K562 (cell line): ENCODE results near the gene SLC25A40. TPM values are rescaled to one million over a fixed set of nuclear protein-coding genes. Genes with fewer than 3 reads are reported as not detected.

Experiments used
- ATAC-seq: fragments of 200-7000 bp; cut with Tn5 transposase; 3 replicates; pipeline ENCODE4 v1.9.1; 2020; ENCODE audit warnings: moderate library complexity
- BruUV-seq: library from RNA; stranded (reverse); fragments of 400-500 nt; replicated peaks from 2 replicates; lab custom pipeline; 2021; lab: Mats Ljungman, UMichigan
- CTCF ChIA-PET: fragments of 300-600 bp; formaldehyde crosslinking; extraction: SDS; loops from one replicate; lab custom pipeline; 2021; ENCODE audit warnings: low intra/inter-chr PET ratio; lab: Yijun Ruan, JAX
- POLR2A ChIA-PET: fragments of 300-600, 350-650 bp; sonication (Branson Sonifier 250); formaldehyde crosslinking; extraction: SDS; loops from one replicate; lab custom pipeline; 2021; ENCODE audit warnings: antibody characterized with exemption, inconsistent platforms; lab: Yijun Ruan, JAX
- DNase-seq, 4 experiments: peaks; one replicate each; pipeline versions ENCODE4 v3.0.0 to v3.0.0-alpha.2; 2011 to 2018; ENCODE audit warnings: low spot score in 3 of 4, mixed read lengths in 3 of 4; ENCODE audit errors: extremely low read depth in 1 of 4
- FAIRE-seq: peaks from 2 replicates; lab custom pipeline; 2011; peaks lifted over from hg19 to GRCh38; lab: Jason Lieb, UNC
- H2AFZ ChIP-seq: 2 replicates; pipeline ENCODE4 v1.6.0; 2011; ENCODE audit warnings: low read depth, low read length, control low read depth, inconsistent platforms
- H3K27ac ChIP-seq: fragments of 200-600 bp; 3 replicates; pipeline ENCODE4 v1.8.0; 2011; ENCODE audit warnings: low read depth, mild to moderate bottlenecking, control low read depth, inconsistent platforms, low read length, moderate library complexity, mixed read lengths; ENCODE audit errors: extremely low read depth
- H3K27me3 ChIP-seq, 2 experiments: fragments of 300-600 bp in 1 of 2; 2 replicates in 1 of 2; 3 replicates in 1 of 2; pipeline versions ENCODE4 v1.6.0 to v1.8.0; 2011; ENCODE audit warnings: inconsistent platforms in 2 of 2, low read length in 2 of 2, mild to moderate bottlenecking in 1 of 2, mixed read lengths in 1 of 2, moderate library complexity in 1 of 2; ENCODE audit not compliant: control insufficient read depth in 2 of 2, insufficient read depth in 2 of 2
- H3K36me3 ChIP-seq: fragments of 300-600 bp; 3 replicates; pipeline ENCODE4 v1.8.0; 2011; ENCODE audit warnings: mild to moderate bottlenecking, low read length, inconsistent platforms; ENCODE audit not compliant: control insufficient read depth, insufficient read depth
- H3K4me1 ChIP-seq, 2 experiments: fragments of 200-600 bp in 1 of 2; replicated peaks in 1 of 2; 2 replicates in 1 of 2; 3 replicates in 1 of 2; pipeline versions ENCODE4 v1.5.1 to v1.8.0; 2011; ENCODE audit warnings: inconsistent platforms in 2 of 2, low read length in 2 of 2, mild to moderate bottlenecking in 1 of 2, mixed read lengths in 1 of 2, moderate library complexity in 1 of 2; ENCODE audit not compliant: control insufficient read depth in 2 of 2, insufficient read depth in 2 of 2
- H3K4me2 ChIP-seq: 2 replicates; pipeline ENCODE4 v1.6.1; 2011; ENCODE audit warnings: low read length, control low read depth, inconsistent platforms, mixed read lengths; ENCODE audit not compliant: insufficient read depth
- H3K4me3 ChIP-seq: fragments of 200-600 bp; sonication (generic), shearing (Covaris generic); 2 replicates; pipeline ENCODE4 v1.5.1; 2016; ENCODE audit warnings: control low read depth, inconsistent platforms
- H3K79me2 ChIP-seq: fragments of 200-600 bp; 3 replicates; pipeline ENCODE4 v1.8.0; 2011; ENCODE audit warnings: low read length, inconsistent platforms; ENCODE audit not compliant: control insufficient read depth, insufficient read depth
- H3K9ac ChIP-seq, 2 experiments: 2 replicates each; pipeline versions ENCODE4 v1.6.0 to v1.6.1; 2011; ENCODE audit warnings: low read depth in 2 of 2, low read length in 2 of 2, control low read depth in 1 of 2, inconsistent platforms in 1 of 2, mild to moderate bottlenecking in 1 of 2, mixed read lengths in 1 of 2; ENCODE audit not compliant: insufficient read depth in 1 of 2
- H3K9me1 ChIP-seq: one replicate; pipeline ENCODE4 v1.6.0; 2011; ENCODE audit warnings: inconsistent platforms, mild to moderate bottlenecking, low read length, moderate library complexity; ENCODE audit not compliant: control insufficient read depth, insufficient read depth
- H3K9me3 ChIP-seq: replicated peaks from 2 replicates; pipeline ENCODE4 v1.5.1; 2011; ENCODE audit warnings: low read depth, low read length, inconsistent platforms; ENCODE audit not compliant: control insufficient read depth, insufficient read depth
- H4K20me1 ChIP-seq: replicated peaks from 2 replicates; pipeline ENCODE4 v1.6.1; 2011; ENCODE audit warnings: low read length, inconsistent platforms, mixed read lengths; ENCODE audit not compliant: control insufficient read depth, insufficient read depth
- BCOR ChIP-seq: fragments of 450-650 bp; IDR thresholded peaks from 2 replicates; pipeline ENCODE4 v1.6.1; 2016
- DLX4 ChIP-seq: fragments of 250-450 bp; sonication (Bioruptor Pico); IDR thresholded peaks from 2 replicates; pipeline ENCODE4 v1.6.1; 2021; ENCODE audit warnings: mild to moderate bottlenecking
- PHB ChIP-seq: fragments of 250-450 bp; sonication (Bioruptor Pico); IDR thresholded peaks from 2 replicates; pipeline ENCODE4 v1.5.0; 2021
- SMAD4 ChIP-seq: fragments of 250-450 bp; sonication (Bioruptor Pico); conservative IDR thresholded peaks from 2 replicates; pipeline ENCODE4 v1.8.0; 2021; ENCODE audit warnings: inconsistent platforms, mild to moderate bottlenecking, moderate library complexity
- THAP7 ChIP-seq: fragments of 250-450 bp; sonication (Bioruptor Pico); IDR thresholded peaks from 2 replicates; pipeline ENCODE4 v1.5.0; 2021
- ZBTB49 ChIP-seq: sonication (generic); formaldehyde crosslinking; IDR thresholded peaks from 2 replicates; pipeline ENCODE4 v1.8.0; 2022; ENCODE audit warnings: missing genetic modification reagents, mild to moderate bottlenecking, borderline replicate concordance
- ZC3H11A ChIP-seq: IDR thresholded peaks from 2 replicates; pipeline ENCODE4 v1.6.1; 2012; ENCODE audit warnings: low read depth, low read length, improper control_type of control experiment
- ZNF77 ChIP-seq: fragments of 250-450 bp; sonication (Bioruptor Pico); IDR thresholded peaks from 2 replicates; pipeline ENCODE4 v1.5.0; 2020
- WGBS: fragments of 100-300 bp; shearing (Covaris generic); methylation state at CpG from one replicate; pipeline ENCODE4 v1.1.6; 2016; ENCODE audit warnings: low coverage, mixed read lengths; ENCODE audit not compliant: insufficient coverage; ENCODE audit errors: missing lambda C conversion rate; 5-methylcytosine and 5-hydroxymethylcytosine counted together
- in situ Hi-C: fragments of 300-500 bp; cut with MboI; formaldehyde crosslinking; loops from 4 replicates; pipeline ENCODE4 v1.15.0; 2018; ENCODE audit warnings: inconsistent platforms, mixed read lengths
- intact Hi-C: fragments of 100-400 bp; cut with micrococcal nuclease; formaldehyde crosslinking; loops from 2 replicates; pipeline ENCODE4 v1.14.2; 2022
- polyA plus RNA-seq, 8 experiments: library from polyadenylated mRNA; depleted of rRNA in 4 of 8; stranded (reverse) in 5 of 8; unstranded in 3 of 8; fragments of >200 nt; fragmentation: Nextera tagmentation in 2 of 8; fragmentation: Illumina TruSeq in 1 of 8; extraction: Ambion mirVana in 2 of 8; extraction: Trizol in 1 of 8; gene quantifications; 2 replicates each; pipeline versions ENCODE4 v1.2.1 to v1.2.3, GENCODE V29; 2011 to 2014; ENCODE audit warnings: inconsistent platforms in 1 of 8, missing spikeins in 1 of 8
- total RNA-seq, 7 experiments: library from RNA; depleted of rRNA in 6 of 7; stranded (reverse); fragments of >200 nt in 6 of 7; fragmentation: Illumina TruSeq in 2 of 7; extraction: Trizol in 2 of 7; gene quantifications; 2 replicates each; pipeline versions ENCODE4 v1.2.1 to v1.2.3, GENCODE V29; 2011 to 2021; ENCODE audit warnings: low replicate concordance in 1 of 7

SLC25A40 gene
- total and polyA plus RNA-seq, 9 of the 15 experiments (the other 6 are each of a cell fraction or from before 2014, with no cell fraction given), result 6.7 to 44.0 (median 26.5) TPM

- no peaks in the 10 kb centered on the region for H3K27me3 ChIP-seq
- H3K4me2 ChIP-seq, result no peak overlapping the region
- TF ChIP-seq PHB (no peak), SMAD4 (CRISPR knock-in tag) (no peak), DLX4 (CRISPR knock-in tag) (no peak), ZNF77 (CRISPR knock-in tag) (no peak), THAP7 (CRISPR knock-in tag) (no peak), ZBTB49 (CRISPR knock-in tag) (no peak), ZC3H11A (no peak), BCOR (no peak)
- ChIA-PET CTCF (no interaction called here), POLR2A (no interaction called here)
- DNase-seq (no peak), ATAC-seq (no peak), FAIRE-seq (no peak)
- no peak overlapping the region for H2AFZ ChIP-seq
- no peaks in the 10 kb centered on the region for H3K9me1 ChIP-seq
- peaks cover 76% of the 10 kb centered on the region for H3K36me3 ChIP-seq
- in situ Hi-C loops, result no loop called here
- WGBS, result 96% methylated on average over 6 of the region's 6 CpGs
- no peak overlapping the region for H3K9ac ChIP-seq
- BruUV-seq, result no TSS peak
- H4K20me1 ChIP-seq, result no peaks in the 10 kb centered on the region
- no peaks in the 10 kb centered on the region; a peak in 1 of 5 replicates for H3K4me1 ChIP-seq
- no peak overlapping the region for H3K27ac ChIP-seq
- no peaks in the 10 kb centered on the region for H3K9me3 ChIP-seq
- H3K4me3 ChIP-seq, result no peak overlapping the region
- intact Hi-C loops, result no loop called here
- peaks cover 4% of the 10 kb centered on the region; the same call in 1 of the 3 replicates for H3K79me2 ChIP-seq
Measured at GRCh38 chr7:87852306-87852705, 23.9 kb downstream of the SLC25A40 start.
